ENCODE data around the gene CUL4A.
"Not testable (repeated sequence)": the region's sequence is repeated elsewhere in the genome, so short reads cannot be mapped to it uniquely, and the experiment has no call there.

CUL4A gene

GRCh38 chr13:113293686-113294085 lies 84.3 kb downstream of the CUL4A start:
- no peak for DNase-seq

- no peak for DNase-seq
These were observed 86.4 kb downstream of the CUL4A start for GRCh38 chr13:113295776-113296175.

- peak; percentile 99 for DNase-seq
These were observed 87.5 kb downstream of the CUL4A start, which contains the start of gene LAMP1 for GRCh38 chr13:113296823-113297369. Gene LAMP1, plus strand, starts transcription at chr13:113297239. Its CDS starts 196 bp downstream, at chr13:113297435.

- DNase-seq: peak; percentile 53
These were observed 88.1 kb downstream of the CUL4A start for GRCh38 chr13:113297370-113298042.

GRCh38 chr13:113298043-113298945 lies 88.9 kb downstream of the CUL4A start:
- DNase-seq: no peak

- no peak for DNase-seq
These were observed 90.5 kb downstream of the CUL4A start for GRCh38 chr13:113299951-113300350.

GRCh38 chr13:113302986-113303385 lies 93.6 kb downstream of the CUL4A start:
- DNase-seq: no peak

GRCh38 chr13:113304121-113304520 lies 94.7 kb downstream of the CUL4A start:
- DNase-seq: no peak

GRCh38 chr13:113305208-113305607 lies 95.8 kb downstream of the CUL4A start:
- DNase-seq: no peak

GRCh38 chr13:113307491-113307890 lies 98.1 kb downstream of the CUL4A start:
- DNase-seq: no peak

GRCh38 chr13:113309473-113309872 lies 100.1 kb downstream of the CUL4A start:
- no peak for DNase-seq

GRCh38 chr13:113314112-113314511 lies 104.7 kb downstream of the CUL4A start:
- DNase-seq: not testable (repeated sequence)

GRCh38 chr13:113314895-113315470 lies 105.6 kb downstream of the CUL4A start:
- not testable (repeated sequence) for DNase-seq

GRCh38 chr13:113315992-113316391 lies 106.6 kb downstream of the CUL4A start:
- no peak for DNase-seq
